Nephron progenitor cell (in vitro differentiated cells): Measurements from ENCODE around the gene CDYL.

Experiments
- DNase-seq: peaks from one replicate; pipeline ENCODE4 v3.0.0; 2021
- H3K27ac Mint-ChIP-seq: 2 replicates; pipeline ENCODE4 v1.8.0; 2021; ENCODE audit warnings: mild to moderate bottlenecking, moderate library complexity, mixed read lengths
- H3K27me3 Mint-ChIP-seq: 2 replicates; pipeline ENCODE4 v1.8.0; 2021; ENCODE audit warnings: mild to moderate bottlenecking, low read depth, mixed read lengths; ENCODE audit not compliant: poor library complexity
- H3K36me3 Mint-ChIP-seq: 2 replicates; pipeline ENCODE4 v1.8.0; 2021; ENCODE audit warnings: low read depth, mixed read lengths
- H3K4me1 Mint-ChIP-seq: 2 replicates; pipeline ENCODE4 v1.8.0; 2021; ENCODE audit warnings: mixed read lengths
- H3K4me3 Mint-ChIP-seq: 2 replicates; pipeline ENCODE4 v1.8.0; 2021; ENCODE audit warnings: mild to moderate bottlenecking, moderate library complexity, mixed read lengths
- H3K9me3 Mint-ChIP-seq: 2 replicates; pipeline ENCODE4 v1.8.0; 2021; ENCODE audit warnings: mild to moderate bottlenecking, moderate library complexity, mixed read lengths
- CTCF ChIP-seq: fragments of 200-600 bp; sonication (generic); IDR thresholded peaks from 2 replicates; pipeline ENCODE4 v1.5.0; 2021; ENCODE audit warnings: antibody characterized with exemption

The CDYL gene

GRCh38 chr6:4895971-4896370, 119.8 kb downstream of the CDYL start:
- Mint-ChIP-seq H3K9me3 (peaks cover 23% of the 10 kb centered on the region), H3K4me3 (no peak overlapping the region), H3K27ac (peak overlapping the region; percentile 67), H3K4me1 (peaks cover 3% of the 10 kb centered on the region), H3K27me3 (no peaks in the 10 kb centered on the region), H3K36me3 (peaks cover 91% of the 10 kb centered on the region)
- DNase-seq = no peak
- TF ChIP-seq CTCF = no peak

GRCh38 chr6:4896401-4896800, 120.2 kb downstream of the CDYL start:
- Mint-ChIP-seq H3K27me3 (peaks cover 3% of the 10 kb centered on the region), H3K36me3 (peaks cover 91% of the 10 kb centered on the region), H3K9me3 (peaks cover 23% of the 10 kb centered on the region), H3K27ac (peak overlapping the region; percentile 67), H3K4me1 (no peaks in the 10 kb centered on the region), H3K4me3 (no peak overlapping the region)
- no peak for TF ChIP-seq CTCF
- no peak for DNase-seq

GRCh38 chr6:4899249-4900034, 123.2 kb downstream of the CDYL start:
- Mint-ChIP-seq H3K27ac (no peak overlapping the region), H3K27me3 (peaks cover 6% of the 10 kb centered on the region), H3K36me3 (peaks cover 83% of the 10 kb centered on the region), H3K9me3 (peaks cover 23% of the 10 kb centered on the region), H3K4me3 (no peak overlapping the region), H3K4me1 (peaks cover 15% of the 10 kb centered on the region)
- no peak for TF ChIP-seq CTCF
- DNase-seq = no peak

GRCh38 chr6:4901386-4902061, 125.3 kb downstream of the CDYL start:
- peaks cover 6% of the 10 kb centered on the region for H3K27me3 Mint-ChIP-seq
- no peak for TF ChIP-seq CTCF
- H3K4me1 Mint-ChIP-seq = peaks cover 34% of the 10 kb centered on the region
- peaks cover 68% of the 10 kb centered on the region for H3K36me3 Mint-ChIP-seq
- peak overlapping the region; percentile 87 for H3K27ac Mint-ChIP-seq
- peaks cover 23% of the 10 kb centered on the region for H3K9me3 Mint-ChIP-seq
- no peak overlapping the region for H3K4me3 Mint-ChIP-seq
- DNase-seq = no peak

GRCh38 chr6:4902363-4902762, 126.2 kb downstream of the CDYL start:
- Mint-ChIP-seq H3K27ac (no peak overlapping the region), H3K4me3 (no peak overlapping the region), H3K36me3 (peaks cover 60% of the 10 kb centered on the region), H3K27me3 (peaks cover 6% of the 10 kb centered on the region), H3K9me3 (peaks cover 20% of the 10 kb centered on the region), H3K4me1 (peaks cover 42% of the 10 kb centered on the region)
- TF ChIP-seq CTCF = no peak
- DNase-seq = no peak

- H3K4me3 Mint-ChIP-seq = no peak overlapping the region
- no peak overlapping the region for H3K27ac Mint-ChIP-seq
- TF ChIP-seq CTCF = no peak
These were observed 126.9 kb downstream of the CDYL start for GRCh38 chr6:4903121-4903520.

More at GRCh38 chr6:4903121-4903520, 126.9 kb downstream of the CDYL start:
- Mint-ChIP-seq H3K27me3 (peaks cover 6% of the 10 kb centered on the region), H3K36me3 (peaks cover 52% of the 10 kb centered on the region), H3K4me1 (peaks cover 50% of the 10 kb centered on the region), H3K9me3 (peaks cover 15% of the 10 kb centered on the region)
- no peak for DNase-seq
